Vagina (tissue), 2 donors: ENCODE data around the gene ANGPTL4.

ENCODE experiments used
- POLR2AphosphoS5 ChIP-seq, 2 donors: sonication (generic); formaldehyde crosslinking; IDR thresholded peaks; one replicate each; pipeline ENCODE4 v1.9.0; 2017; ENCODE audit warnings: antibody characterized with exemption in 2 of 2, mild to moderate bottlenecking in 2 of 2, low read depth in 1 of 2; ENCODE audit not compliant: insufficient read depth in 1 of 2
- TF ChIP-seq, protein P1 (sequence below), 3 experiments: fragments of 450-650 bp in 2 of 3; fragments of 200-600 bp in 1 of 3; sonication (generic) in 1 of 3; IDR thresholded peaks; one replicate each; pipeline ENCODE4 v1.5.1; 2017 to 2019; ENCODE audit warnings: antibody characterized with exemption in 3 of 3, mild to moderate bottlenecking in 2 of 3, moderate library complexity in 2 of 3

DNA sequence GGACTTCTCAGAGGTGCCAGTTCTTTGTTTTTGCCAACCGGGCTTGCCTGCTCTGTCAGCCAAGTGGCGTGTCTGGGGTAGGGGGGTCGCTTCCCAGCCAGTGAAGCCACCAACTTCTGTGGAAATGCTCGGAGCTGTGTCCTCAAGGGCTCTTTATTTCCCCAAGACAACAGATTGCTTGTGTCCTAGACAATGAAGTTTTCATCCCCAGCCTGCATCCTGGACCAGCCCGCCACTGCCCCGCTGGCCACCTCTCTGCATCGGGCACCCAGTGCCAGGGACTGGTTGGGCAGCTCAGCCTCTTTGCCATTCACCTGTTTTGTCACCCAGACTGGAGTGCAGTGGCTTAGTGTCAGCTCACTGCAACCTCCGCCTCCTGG is 29.9 kb downstream of the ANGPTL4 start:
- TF ChIP-seq, protein P1, sequence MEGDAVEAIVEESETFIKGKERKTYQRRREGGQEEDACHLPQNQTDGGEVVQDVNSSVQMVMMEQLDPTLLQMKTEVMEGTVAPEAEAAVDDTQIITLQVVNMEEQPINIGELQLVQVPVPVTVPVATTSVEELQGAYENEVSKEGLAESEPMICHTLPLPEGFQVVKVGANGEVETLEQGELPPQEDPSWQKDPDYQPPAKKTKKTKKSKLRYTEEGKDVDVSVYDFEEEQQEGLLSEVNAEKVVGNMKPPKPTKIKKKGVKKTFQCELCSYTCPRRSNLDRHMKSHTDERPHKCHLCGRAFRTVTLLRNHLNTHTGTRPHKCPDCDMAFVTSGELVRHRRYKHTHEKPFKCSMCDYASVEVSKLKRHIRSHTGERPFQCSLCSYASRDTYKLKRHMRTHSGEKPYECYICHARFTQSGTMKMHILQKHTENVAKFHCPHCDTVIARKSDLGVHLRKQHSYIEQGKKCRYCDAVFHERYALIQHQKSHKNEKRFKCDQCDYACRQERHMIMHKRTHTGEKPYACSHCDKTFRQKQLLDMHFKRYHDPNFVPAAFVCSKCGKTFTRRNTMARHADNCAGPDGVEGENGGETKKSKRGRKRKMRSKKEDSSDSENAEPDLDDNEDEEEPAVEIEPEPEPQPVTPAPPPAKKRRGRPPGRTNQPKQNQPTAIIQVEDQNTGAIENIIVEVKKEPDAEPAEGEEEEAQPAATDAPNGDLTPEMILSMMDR (IDR thresholded peaks at IDR 0.05): no peak
- no peak for TF ChIP-seq POLR2AphosphoS5 (IDR thresholded peaks at IDR 0.05; ENCODE audit: insufficient read depth in 1 of 2, low read depth in 1 of 2)
